HS-5 (cell line): ENCODE data around the gene ARHGAP45.
"Not testable (repeated sequence)": the region's sequence is repeated elsewhere in the genome, so short reads cannot be mapped to it uniquely, and the experiment has no call there.

Experiments used
- DNase-seq: peaks from one replicate; pipeline ENCODE4 v3.0.0-alpha.2; 2012; ENCODE audit warnings: low read depth

The ARHGAP45 gene

GRCh38 chr19:1105873-1106840 lies 39.2 kb downstream of the ARHGAP45 start:
- no peak for DNase-seq

GRCh38 chr19:1106841-1107660 lies 40.1 kb downstream of the ARHGAP45 start:
- no peak for DNase-seq

- DNase-seq = no peak
Measured at GRCh38 chr19:1107661-1108261, 40.8 kb downstream of the ARHGAP45 start.

GRCh38 chr19:1108291-1109031 lies 41.5 kb downstream of the ARHGAP45 start:
- no peak for DNase-seq

- DNase-seq = no peak
Measured at GRCh38 chr19:1109032-1109551, 42.1 kb downstream of the ARHGAP45 start.

GRCh38 chr19:1109697-1110671 lies 43.0 kb downstream of the ARHGAP45 start:
- DNase-seq = no peak

GRCh38 chr19:1110809-1111640 lies 44.1 kb downstream of the ARHGAP45 start:
- DNase-seq = no peak

- no peak for DNase-seq
Measured at GRCh38 chr19:1111641-1112267, 44.8 kb downstream of the ARHGAP45 start.

GRCh38 chr19:1112268-1113029 lies 45.5 kb downstream of the ARHGAP45 start:
- no peak for DNase-seq

- DNase-seq = no peak
Measured at GRCh38 chr19:1113030-1113985, 46.3 kb downstream of the ARHGAP45 start.

- DNase-seq = no peak
Measured at GRCh38 chr19:1113986-1114483, 47.1 kb downstream of the ARHGAP45 start.

GRCh38 chr19:1114728-1115127 lies 47.8 kb downstream of the ARHGAP45 start:
- DNase-seq = not testable (repeated sequence)

- no peak for DNase-seq
Measured at GRCh38 chr19:1115646-1116420, 48.9 kb downstream of the ARHGAP45 start.

GRCh38 chr19:1116726-1117581 lies 50.0 kb downstream of the ARHGAP45 start:
- no peak for DNase-seq

- no peak for DNase-seq
Measured at GRCh38 chr19:1117654-1118053, 50.7 kb downstream of the ARHGAP45 start.
